Peyer's patch (tissue), 4 donors: Measurements from ENCODE around the gene TRIM54. TPM values are rescaled to one million over a fixed set of nuclear protein-coding genes. Genes with fewer than 3 reads are reported as not detected.

Experiments used
- DNase-seq, 3 donors: peaks; one replicate each; pipeline ENCODE4 v3.0.0-alpha.2; 2017 to 2019
- H3K27ac ChIP-seq, 4 donors: fragments of 200-600 bp; sonication (generic); one replicate each; pipeline ENCODE4 v1.5.1; 2016 to 2019
- H3K27me3 ChIP-seq, 2 donors: fragments of 200-600 bp; sonication (generic); one replicate each; pipeline ENCODE4 v1.5.1; 2019
- H3K36me3 ChIP-seq, 3 donors: fragments of 200-600 bp; sonication (generic); one replicate each; pipeline ENCODE4 v1.5.1; 2016 to 2019
- H3K4me1 ChIP-seq, 4 donors: fragments of 200-600 bp; sonication (generic); one replicate each; pipeline ENCODE4 v1.5.1; 2016 to 2019
- H3K4me3 ChIP-seq, 4 donors: fragments of 200-600 bp; sonication (generic); 1 replicate in 3 of 4; 2 replicates in 1 of 4; pipeline ENCODE4 v1.5.1; 2016 to 2019; ENCODE audit warnings: mild to moderate bottlenecking in 1 of 4
- H3K9me3 ChIP-seq, 4 donors: fragments of 200-600 bp; sonication (generic); one replicate each; pipeline ENCODE4 v1.5.1; 2016 to 2019; ENCODE audit warnings: mild to moderate bottlenecking in 1 of 4
- POLR2A ChIP-seq, 2 donors: fragments of 450-650 bp; IDR thresholded peaks; one replicate each; pipeline ENCODE4 v1.5.1; 2017; ENCODE audit warnings: antibody characterized with exemption in 2 of 2, mild to moderate bottlenecking in 2 of 2, moderate library complexity in 2 of 2
- total RNA-seq, 4 donors: library from RNA; depleted of rRNA; stranded (reverse); fragments of >200 nt; gene quantifications; one replicate each; pipeline ENCODE4 v1.1.0, GENCODE V29; 2016
- TF ChIP-seq, protein P1 (sequence below), 6 experiments: fragments of 450-650 bp in 4 of 6; fragments of 200-600 bp in 2 of 6; sonication (generic) in 1 of 6; IDR thresholded peaks; one replicate each; pipeline ENCODE4 v1.5.1; 2017 to 2019; ENCODE audit warnings: antibody characterized with exemption in 6 of 6, mild to moderate bottlenecking in 3 of 6, moderate library complexity in 1 of 6

Gene TRIM54
- total RNA-seq, 4 donors from 2014 or later: 0.54 TPM; not detected in 3

DNA sequence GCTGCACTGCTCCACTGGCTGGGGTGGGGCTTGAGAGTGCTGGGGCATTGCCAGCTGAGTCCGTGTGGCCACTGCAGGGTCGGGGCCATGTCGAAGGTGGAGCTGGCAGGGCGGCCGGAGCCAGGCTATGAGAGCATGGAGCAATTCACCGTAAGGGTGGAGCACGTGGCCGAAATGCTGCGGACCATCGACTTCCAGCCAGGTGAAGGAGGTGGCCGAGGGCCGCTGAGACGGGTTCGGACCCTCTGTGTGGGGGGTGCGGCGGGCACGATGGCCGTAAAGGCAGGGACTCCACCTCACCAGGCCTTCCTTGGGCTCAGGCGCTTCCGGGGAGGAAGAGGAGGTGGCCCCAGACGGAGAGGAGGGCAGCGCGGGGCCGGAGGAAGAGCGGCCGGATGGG, 23.9 kb downstream of the TRIM54 start:
- no peaks in the 10 kb centered on the region for H3K9me3 ChIP-seq
- TF ChIP-seq POLR2A (IDR thresholded peaks at IDR 0.05): no peak
- TF ChIP-seq, protein P1, sequence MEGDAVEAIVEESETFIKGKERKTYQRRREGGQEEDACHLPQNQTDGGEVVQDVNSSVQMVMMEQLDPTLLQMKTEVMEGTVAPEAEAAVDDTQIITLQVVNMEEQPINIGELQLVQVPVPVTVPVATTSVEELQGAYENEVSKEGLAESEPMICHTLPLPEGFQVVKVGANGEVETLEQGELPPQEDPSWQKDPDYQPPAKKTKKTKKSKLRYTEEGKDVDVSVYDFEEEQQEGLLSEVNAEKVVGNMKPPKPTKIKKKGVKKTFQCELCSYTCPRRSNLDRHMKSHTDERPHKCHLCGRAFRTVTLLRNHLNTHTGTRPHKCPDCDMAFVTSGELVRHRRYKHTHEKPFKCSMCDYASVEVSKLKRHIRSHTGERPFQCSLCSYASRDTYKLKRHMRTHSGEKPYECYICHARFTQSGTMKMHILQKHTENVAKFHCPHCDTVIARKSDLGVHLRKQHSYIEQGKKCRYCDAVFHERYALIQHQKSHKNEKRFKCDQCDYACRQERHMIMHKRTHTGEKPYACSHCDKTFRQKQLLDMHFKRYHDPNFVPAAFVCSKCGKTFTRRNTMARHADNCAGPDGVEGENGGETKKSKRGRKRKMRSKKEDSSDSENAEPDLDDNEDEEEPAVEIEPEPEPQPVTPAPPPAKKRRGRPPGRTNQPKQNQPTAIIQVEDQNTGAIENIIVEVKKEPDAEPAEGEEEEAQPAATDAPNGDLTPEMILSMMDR (IDR thresholded peaks at IDR 0.05): no peak
- H3K27me3 ChIP-seq: peaks cover 0 to 25% of the 10 kb centered on the region in 2 donors
- DNase-seq: no peak
- H3K4me3 ChIP-seq: peak overlapping the region in 2 of 4 donors; percentile 5 to 25
- H3K4me1 ChIP-seq: peaks cover 0 to 26% (median 9%) of the 10 kb centered on the region in 4 donors
- H3K27ac ChIP-seq: no peak overlapping the region
- H3K36me3 ChIP-seq: peaks cover 0 to 7% (median 0%) of the 10 kb centered on the region in 3 donors

DNA sequence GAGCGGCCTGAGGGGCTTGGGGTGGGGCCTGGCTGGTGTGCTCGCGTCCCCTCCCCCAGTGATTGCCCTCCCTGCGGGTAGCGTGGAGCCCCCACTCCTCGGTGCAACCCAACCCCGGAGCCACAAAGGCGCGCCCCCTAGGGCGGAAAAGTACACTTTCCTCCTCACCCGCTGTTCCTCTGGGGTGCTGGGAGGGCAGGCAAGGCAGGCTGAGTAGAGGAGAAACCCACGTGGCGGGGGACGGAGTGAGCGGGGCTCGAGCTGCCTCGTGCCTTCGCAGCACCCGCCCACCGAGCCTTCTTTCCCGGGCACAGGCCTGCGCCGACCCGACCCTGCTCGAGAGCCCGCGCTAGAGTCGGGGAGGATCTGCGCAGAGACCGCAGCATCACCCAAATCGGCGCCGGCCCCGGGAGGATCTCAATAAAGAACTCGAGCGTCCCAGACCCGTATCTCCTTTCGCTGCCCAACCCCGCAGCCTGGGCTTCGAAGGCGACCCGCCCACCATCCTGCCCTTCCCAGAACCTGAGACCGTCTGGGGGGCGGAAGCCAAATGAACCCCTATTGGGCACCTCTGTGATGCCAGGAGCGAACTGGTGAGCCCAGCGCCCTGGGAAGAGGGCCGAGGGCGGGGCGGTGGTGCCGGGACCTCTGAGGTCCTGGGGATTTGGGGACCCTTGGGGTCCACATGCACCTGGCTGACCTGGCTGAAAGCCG, 24.5 kb downstream of the TRIM54 start:
- H3K4me1 ChIP-seq: peaks cover 0 to 26% (median 9%) of the 10 kb centered on the region in 4 donors
- peaks cover 0 to 25% of the 10 kb centered on the region in 2 donors for H3K27me3 ChIP-seq
- no peaks in the 10 kb centered on the region for H3K9me3 ChIP-seq
- H3K36me3 ChIP-seq: peaks cover 0 to 7% (median 0%) of the 10 kb centered on the region in 3 donors
- H3K4me3 ChIP-seq: peak overlapping the region in 3 of 4 donors; percentile 5 to 25 (median 20)
- TF ChIP-seq, protein P1 (IDR thresholded peaks at IDR 0.05): no peak
- TF ChIP-seq POLR2A (IDR thresholded peaks at IDR 0.05): no peak
- H3K27ac ChIP-seq: no peak overlapping the region
- no peak for DNase-seq

DNA sequence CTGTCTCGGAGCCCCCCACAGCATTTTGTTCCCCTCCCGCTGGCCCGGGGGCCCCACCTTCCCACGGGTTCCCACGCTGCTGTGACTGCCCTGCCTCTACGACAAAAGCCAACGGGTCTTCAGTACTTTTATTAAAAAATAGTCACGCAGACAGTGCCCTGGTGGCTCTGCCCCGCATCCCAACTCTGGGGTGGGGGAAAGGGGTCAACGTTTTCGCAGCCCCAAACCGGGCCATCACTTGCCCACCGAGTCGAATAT, 25.0 kb downstream of the TRIM54 start:
- TF ChIP-seq, protein P1 (IDR thresholded peaks at IDR 0.05): no peak
- TF ChIP-seq POLR2A (IDR thresholded peaks at IDR 0.05): no peak
- H3K9me3 ChIP-seq: no peaks in the 10 kb centered on the region
- H3K36me3 ChIP-seq: peaks cover 0 to 7% (median 0%) of the 10 kb centered on the region in 3 donors
- no peak for DNase-seq
- peaks cover 0 to 25% of the 10 kb centered on the region in 2 donors for H3K27me3 ChIP-seq
- peaks cover 0 to 26% (median 9%) of the 10 kb centered on the region in 4 donors for H3K4me1 ChIP-seq
- no peak overlapping the region for H3K27ac ChIP-seq
- H3K4me3 ChIP-seq: no peak overlapping the region

GRCh38 chr2:27307545-27308358, 25.5 kb downstream of the TRIM54 start:
- Histone ChIP-seq H3K36me3 (peaks cover 0 to 7% (median 0%) of the 10 kb centered on the region in 3 donors), H3K4me1 (peaks cover 0 to 26% (median 9%) of the 10 kb centered on the region in 4 donors), H3K27ac (no peak overlapping the region), H3K27me3 (peaks cover 0 to 25% of the 10 kb centered on the region in 2 donors), H3K4me3 (no peak overlapping the region), H3K9me3 (no peaks in the 10 kb centered on the region)
- DNase-seq: no peak
- TF ChIP-seq, protein P1 (IDR thresholded peaks at IDR 0.05): no peak
- TF ChIP-seq POLR2A (IDR thresholded peaks at IDR 0.05): no peak

DNA sequence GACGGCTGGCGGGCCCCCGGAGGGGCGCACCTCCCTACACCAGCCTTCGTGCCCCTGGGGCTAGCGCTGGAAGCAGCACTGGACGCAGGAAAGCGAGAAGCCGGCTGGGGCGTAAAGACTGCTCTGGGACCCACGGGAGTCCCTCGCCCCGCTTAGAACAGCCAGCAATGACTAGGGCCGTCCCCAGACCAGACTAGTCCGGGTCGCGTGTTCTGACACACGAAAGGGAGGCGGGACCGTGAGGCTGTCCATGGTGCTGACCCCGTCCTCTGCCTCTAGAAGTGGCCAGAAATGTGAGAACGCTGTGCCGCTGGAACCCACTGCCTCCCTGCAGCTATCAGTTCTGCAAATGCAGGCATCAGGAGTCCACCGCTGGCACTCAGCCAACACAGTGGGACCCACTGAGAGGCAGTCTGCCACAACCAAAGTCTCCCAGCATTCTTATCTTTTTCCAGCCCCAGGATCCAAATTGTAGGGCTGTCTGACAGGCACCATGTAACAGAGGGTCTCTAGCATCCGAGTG, 26.2 kb downstream of the TRIM54 start, which contains the start of gene UCN:
Gene UCN (minus strand): TSS at position 87 of the 523 bp plus-strand sequence. CDS start 550 bp downstream, outside the sequence.
- Histone ChIP-seq H3K4me1 (peaks cover 0 to 26% (median 9%) of the 10 kb centered on the region in 4 donors), H3K9me3 (no peaks in the 10 kb centered on the region), H3K27ac (no peak within 1 kb of the TSS), H3K4me3 (no peak within 1 kb of the TSS), H3K36me3 (peaks cover 0 to 7% (median 0%) of the 10 kb centered on the region in 3 donors), H3K27me3 (peaks cover 0 to 25% of the 10 kb centered on the region in 2 donors)
- no peak for DNase-seq
- TF ChIP-seq POLR2A (IDR thresholded peaks at IDR 0.05): no peak
- TF ChIP-seq, protein P1 (IDR thresholded peaks at IDR 0.05): no peak
